ENCODE measurements around the gene SPAG4.

DNA sequence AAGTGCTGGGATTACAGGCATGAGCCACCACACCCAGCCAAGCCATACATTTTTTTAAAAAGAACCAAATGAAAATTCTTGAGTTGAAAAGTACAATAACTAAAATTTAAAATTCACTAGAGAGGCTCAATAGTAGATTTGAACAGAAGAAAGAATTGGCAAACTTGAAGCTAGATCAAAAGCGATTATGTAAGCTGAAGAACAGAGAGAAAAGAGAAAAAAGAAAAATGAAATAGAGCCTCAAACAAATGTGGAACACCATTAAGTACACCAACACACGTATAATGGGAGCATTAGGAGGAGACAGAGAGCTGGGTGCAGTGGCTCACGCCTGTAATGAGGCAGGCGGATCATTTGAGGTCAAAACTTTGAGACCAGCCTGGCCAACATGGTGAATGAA lies 42.8 kb upstream of the SPAG4 start:
- TF ChIP-seq POLR2A (IDR thresholded peaks at IDR 0.05) = no peak
- no peak for TF ChIP-seq CTCF (IDR thresholded peaks at IDR 0.05)
